DOHH2 (cell line): ENCODE results near the gene RTTN.

Experiments
- H3F3A ChIP-seq: fragments of 200-600 bp; sonication (generic), shearing (Covaris generic); 2 replicates; pipeline ENCODE4 v1.6.0; 2016; ENCODE audit warnings: antibody characterized with exemption, mild to moderate bottlenecking; ENCODE audit not compliant: control insufficient read depth, insufficient read depth
- H3K27ac ChIP-seq: fragments of 200-600 bp; sonication (generic); 2 replicates; pipeline ENCODE4 v1.5.1; 2014; ENCODE audit warnings: low read depth, mild to moderate bottlenecking, low read length, moderate library complexity
- H3K27me3 ChIP-seq: fragments of 200-600 bp; sonication (generic); 2 replicates; pipeline ENCODE4 v1.6.1; 2014; ENCODE audit warnings: mild to moderate bottlenecking, low read length, mixed read lengths; ENCODE audit not compliant: control insufficient read depth
- H3K36me3 ChIP-seq: fragments of 200-600 bp; sonication (generic); 2 replicates; pipeline ENCODE4 v1.6.1; 2014; ENCODE audit warnings: mild to moderate bottlenecking, low read length, moderate library complexity, mixed read lengths; ENCODE audit not compliant: control insufficient read depth
- H3K4me1 ChIP-seq: fragments of 200-600 bp; sonication (generic); 2 replicates; pipeline ENCODE4 v1.6.1; 2014; ENCODE audit warnings: mild to moderate bottlenecking, low read length, mixed read lengths; ENCODE audit not compliant: control insufficient read depth
- H3K4me2 ChIP-seq: fragments of 200-600 bp; sonication (generic); 2 replicates; pipeline ENCODE4 v1.6.0; 2014; ENCODE audit warnings: mild to moderate bottlenecking, low read length, moderate library complexity
- H3K4me3 ChIP-seq: fragments of 200-600 bp; sonication (generic); 2 replicates; pipeline ENCODE4 v1.5.1; 2014; ENCODE audit warnings: mild to moderate bottlenecking, low read length, mixed read lengths
- H3K79me2 ChIP-seq: fragments of 200-600 bp; sonication (generic); 2 replicates; pipeline ENCODE4 v1.6.1; 2014; ENCODE audit warnings: mild to moderate bottlenecking, low read length, mixed read lengths; ENCODE audit not compliant: control insufficient read depth
- H3K9me2 ChIP-seq: fragments of 200-600 bp; sonication (generic); replicated peaks from 2 replicates; pipeline ENCODE4 v1.6.1; 2014; ENCODE audit warnings: mild to moderate bottlenecking, low read length, mixed read lengths; ENCODE audit not compliant: control insufficient read depth
- H3K9me3 ChIP-seq: fragments of 200-600 bp; sonication (generic); 2 replicates; pipeline ENCODE4 v1.6.1; 2014; ENCODE audit warnings: antibody characterized with exemption, low read length, mixed read lengths; ENCODE audit not compliant: control insufficient read depth, insufficient read depth
- H4K20me1 ChIP-seq: fragments of 200-600 bp; sonication (generic); 2 replicates; pipeline ENCODE4 v1.6.0; 2014; ENCODE audit warnings: low read depth, mild to moderate bottlenecking, antibody characterized with exemption, low read length, moderate library complexity; ENCODE audit not compliant: control insufficient read depth, insufficient read depth
- EZH2phosphoT487 ChIP-seq: fragments of 200-600 bp; sonication (generic); IDR thresholded peaks from 2 replicates; pipeline ENCODE4 v1.6.1; 2017; ENCODE audit warnings: borderline replicate concordance, mild to moderate bottlenecking, antibody characterized with exemption, low read length, moderate library complexity, mixed read lengths
- TF ChIP-seq, protein P1 (sequence below): fragments of 200-600 bp; sonication (generic); IDR thresholded peaks from one replicate; pipeline ENCODE4 v1.5.1; 2014; ENCODE audit warnings: antibody characterized with exemption, mild to moderate bottlenecking, low read depth, low read length; ENCODE audit not compliant: poor library complexity, severe bottlenecking

RTTN gene

DNA sequence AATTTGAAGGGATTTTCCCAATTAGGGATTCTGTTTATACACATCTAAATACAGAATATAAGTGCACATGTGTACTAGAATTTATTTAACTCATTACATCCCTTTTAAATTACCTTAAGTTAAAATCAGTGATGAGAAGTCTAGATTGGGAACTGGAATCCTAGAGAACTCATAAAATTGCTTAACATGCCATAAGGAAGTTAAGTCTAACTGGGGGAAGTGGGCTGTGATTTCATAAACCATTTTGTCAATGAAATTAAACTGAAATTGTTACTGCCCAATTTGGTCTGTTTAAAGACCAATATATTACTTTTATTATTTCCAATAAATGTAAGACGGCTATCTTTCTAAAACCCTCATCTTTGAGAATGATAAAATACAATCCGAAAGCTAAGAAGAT is 185.5 kb downstream of the RTTN start:
- TF ChIP-seq, protein P1, sequence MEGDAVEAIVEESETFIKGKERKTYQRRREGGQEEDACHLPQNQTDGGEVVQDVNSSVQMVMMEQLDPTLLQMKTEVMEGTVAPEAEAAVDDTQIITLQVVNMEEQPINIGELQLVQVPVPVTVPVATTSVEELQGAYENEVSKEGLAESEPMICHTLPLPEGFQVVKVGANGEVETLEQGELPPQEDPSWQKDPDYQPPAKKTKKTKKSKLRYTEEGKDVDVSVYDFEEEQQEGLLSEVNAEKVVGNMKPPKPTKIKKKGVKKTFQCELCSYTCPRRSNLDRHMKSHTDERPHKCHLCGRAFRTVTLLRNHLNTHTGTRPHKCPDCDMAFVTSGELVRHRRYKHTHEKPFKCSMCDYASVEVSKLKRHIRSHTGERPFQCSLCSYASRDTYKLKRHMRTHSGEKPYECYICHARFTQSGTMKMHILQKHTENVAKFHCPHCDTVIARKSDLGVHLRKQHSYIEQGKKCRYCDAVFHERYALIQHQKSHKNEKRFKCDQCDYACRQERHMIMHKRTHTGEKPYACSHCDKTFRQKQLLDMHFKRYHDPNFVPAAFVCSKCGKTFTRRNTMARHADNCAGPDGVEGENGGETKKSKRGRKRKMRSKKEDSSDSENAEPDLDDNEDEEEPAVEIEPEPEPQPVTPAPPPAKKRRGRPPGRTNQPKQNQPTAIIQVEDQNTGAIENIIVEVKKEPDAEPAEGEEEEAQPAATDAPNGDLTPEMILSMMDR: no peak
- Histone ChIP-seq H3K4me1 (no peaks in the 10 kb centered on the region), H3K27me3 (no peaks in the 10 kb centered on the region), H3K4me3 (no peak overlapping the region), H4K20me1 (no peaks in the 10 kb centered on the region), H3K36me3 (peaks cover 33% of the 10 kb centered on the region), H3K9me3 (no peaks in the 10 kb centered on the region), H3K27ac (no peak overlapping the region), H3F3A (no peaks in the 10 kb centered on the region), H3K79me2 (no peaks in the 10 kb centered on the region), H3K4me2 (no peak overlapping the region), H3K9me2 (no peaks in the 10 kb centered on the region)

DNA sequence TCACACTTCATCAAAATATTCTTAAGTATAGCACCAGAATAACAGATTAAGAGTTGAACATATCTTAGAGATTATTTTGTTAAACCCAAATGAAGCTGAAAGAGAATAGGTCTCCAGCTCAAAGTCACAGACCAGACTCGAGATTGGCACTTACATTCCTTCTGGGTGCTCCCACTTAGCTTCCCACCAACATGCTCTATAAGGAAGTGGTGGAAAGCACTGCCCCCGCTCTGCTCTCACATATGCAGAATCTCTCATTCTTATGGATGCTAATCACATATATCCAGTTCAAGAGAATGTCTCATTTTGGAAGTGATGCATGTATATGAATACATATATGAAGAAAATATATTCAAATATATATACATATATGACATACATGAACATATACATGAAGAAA is 186.4 kb downstream of the RTTN start:
- H3F3A ChIP-seq: no peaks in the 10 kb centered on the region

DNA sequence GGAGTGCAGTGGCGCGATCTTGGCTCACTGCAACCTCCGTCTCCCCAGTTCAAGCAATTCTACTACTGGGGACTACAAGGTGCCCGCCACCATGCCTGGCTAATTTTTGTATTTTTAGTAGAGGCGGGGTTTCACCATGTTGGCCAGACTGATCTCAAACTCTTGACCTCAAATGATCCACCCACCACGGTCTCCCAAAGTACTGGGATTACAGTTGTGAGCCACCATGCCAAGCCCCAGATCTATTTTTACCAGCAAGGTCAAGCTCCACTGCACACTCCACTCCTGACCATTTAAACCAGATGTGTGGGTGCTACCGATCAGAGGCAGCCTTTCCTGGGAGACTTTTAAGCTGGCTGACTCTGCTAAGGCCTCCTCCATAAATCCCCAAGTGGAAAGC is 190.4 kb downstream of the RTTN start:
- TF ChIP-seq EZH2phosphoT487: no peak
- TF ChIP-seq, protein P1: no peak
- no peak overlapping the region for H3K4me2 ChIP-seq
- H3K27ac ChIP-seq: no peak overlapping the region
- no peaks in the 10 kb centered on the region for H4K20me1 ChIP-seq
- H3K4me1 ChIP-seq: no peaks in the 10 kb centered on the region
- no peaks in the 10 kb centered on the region for H3K9me2 ChIP-seq
- H3K36me3 ChIP-seq: peaks cover 5% of the 10 kb centered on the region
- no peak overlapping the region for H3K4me3 ChIP-seq
- H3K27me3 ChIP-seq: no peaks in the 10 kb centered on the region
- no peaks in the 10 kb centered on the region for H3K9me3 ChIP-seq
- no peaks in the 10 kb centered on the region for H3F3A ChIP-seq
- no peaks in the 10 kb centered on the region for H3K79me2 ChIP-seq

More for the DNA sequence above, 186.4 kb downstream of the RTTN start:
- no peaks in the 10 kb centered on the region for H4K20me1 ChIP-seq
- TF ChIP-seq EZH2phosphoT487: no peak
- no peaks in the 10 kb centered on the region for H3K79me2 ChIP-seq
- peaks cover 24% of the 10 kb centered on the region for H3K36me3 ChIP-seq
- H3K9me3 ChIP-seq: no peaks in the 10 kb centered on the region
- H3K4me2 ChIP-seq: no peak overlapping the region
- no peaks in the 10 kb centered on the region for H3K27me3 ChIP-seq
- no peaks in the 10 kb centered on the region for H3K4me1 ChIP-seq
- no peak overlapping the region for H3K27ac ChIP-seq
- H3K9me2 ChIP-seq: no peaks in the 10 kb centered on the region
- no peak overlapping the region for H3K4me3 ChIP-seq

DNA sequence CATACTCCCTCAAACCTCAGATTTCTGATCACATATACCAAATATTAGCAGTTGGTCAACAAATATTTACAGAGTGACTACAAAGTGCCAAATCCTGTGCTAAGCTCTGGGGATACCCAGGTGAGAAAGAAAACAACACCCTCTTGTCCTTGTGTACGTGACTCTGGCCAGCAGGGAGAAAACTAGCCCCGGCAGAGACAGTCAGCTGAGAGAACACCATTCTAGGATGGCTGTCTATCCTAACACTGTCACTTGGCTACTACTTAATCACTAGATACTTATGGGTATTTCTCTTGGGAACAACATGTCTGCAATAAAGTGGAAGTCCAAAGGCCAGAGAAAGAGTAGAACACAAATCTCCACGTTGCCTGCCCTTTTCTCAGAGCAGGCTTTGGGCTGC is 199.9 kb downstream of the RTTN start:
- Histone ChIP-seq H3K27me3 (no peaks in the 10 kb centered on the region), H3K4me2 (no peak overlapping the region), H3K4me3 (no peak overlapping the region), H3K27ac (no peak overlapping the region), H3K79me2 (no peaks in the 10 kb centered on the region), H3K9me2 (no peaks in the 10 kb centered on the region), H3K4me1 (no peaks in the 10 kb centered on the region), H3F3A (no peaks in the 10 kb centered on the region), H4K20me1 (no peaks in the 10 kb centered on the region), H3K9me3 (no peaks in the 10 kb centered on the region), H3K36me3 (peaks cover 20% of the 10 kb centered on the region)
- no peak for TF ChIP-seq EZH2phosphoT487
- TF ChIP-seq, protein P1: no peak
